HG03045 (cell line): ENCODE measurements around the gene OTOS.

ENCODE experiments used
- ATAC-seq: cut with Tn5 transposase; IDR thresholded peaks from one replicate; pipeline ENCODE4 v1.9.1; 2021; ENCODE audit warnings: mild to moderate bottlenecking, moderate library complexity; ENCODE audit not compliant: unreplicated experiment

The OTOS gene

DNA sequence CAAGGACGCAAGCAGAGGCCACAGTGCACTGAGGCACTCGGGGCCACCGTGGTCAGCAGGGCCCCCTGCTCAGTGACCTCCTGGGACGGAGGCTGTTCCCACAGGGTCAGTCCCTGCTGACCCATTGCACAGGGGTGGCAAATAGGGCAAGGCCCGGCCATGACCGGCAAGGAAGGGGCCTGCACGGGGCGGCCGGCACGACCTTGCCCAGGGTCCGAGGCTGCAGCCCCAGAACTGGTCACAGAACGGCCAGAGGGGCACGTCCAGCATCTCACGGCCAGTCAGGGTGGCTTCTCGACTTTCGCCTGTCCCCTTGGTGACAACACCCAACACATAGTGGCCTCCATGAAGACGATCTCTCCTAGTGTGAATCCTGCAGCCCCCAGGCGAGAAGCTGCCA is 27.6 kb upstream of the OTOS start:
- ATAC-seq: no peak

DNA sequence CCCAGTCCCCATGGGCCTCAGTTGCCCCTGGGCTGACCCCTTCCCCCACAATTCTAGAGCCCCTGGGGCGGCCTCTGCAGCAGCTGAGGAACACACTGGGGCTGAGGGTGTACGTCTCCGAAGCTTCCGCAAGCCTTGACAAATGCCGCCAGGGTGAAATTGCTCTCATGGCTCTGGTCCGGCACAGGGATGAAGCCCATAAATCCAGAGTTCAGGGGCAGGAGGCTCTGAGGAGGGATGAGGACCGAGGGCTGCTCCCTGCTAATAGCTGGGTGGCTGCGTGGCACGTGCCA is 27.1 kb upstream of the OTOS start:
- ATAC-seq: no peak

DNA sequence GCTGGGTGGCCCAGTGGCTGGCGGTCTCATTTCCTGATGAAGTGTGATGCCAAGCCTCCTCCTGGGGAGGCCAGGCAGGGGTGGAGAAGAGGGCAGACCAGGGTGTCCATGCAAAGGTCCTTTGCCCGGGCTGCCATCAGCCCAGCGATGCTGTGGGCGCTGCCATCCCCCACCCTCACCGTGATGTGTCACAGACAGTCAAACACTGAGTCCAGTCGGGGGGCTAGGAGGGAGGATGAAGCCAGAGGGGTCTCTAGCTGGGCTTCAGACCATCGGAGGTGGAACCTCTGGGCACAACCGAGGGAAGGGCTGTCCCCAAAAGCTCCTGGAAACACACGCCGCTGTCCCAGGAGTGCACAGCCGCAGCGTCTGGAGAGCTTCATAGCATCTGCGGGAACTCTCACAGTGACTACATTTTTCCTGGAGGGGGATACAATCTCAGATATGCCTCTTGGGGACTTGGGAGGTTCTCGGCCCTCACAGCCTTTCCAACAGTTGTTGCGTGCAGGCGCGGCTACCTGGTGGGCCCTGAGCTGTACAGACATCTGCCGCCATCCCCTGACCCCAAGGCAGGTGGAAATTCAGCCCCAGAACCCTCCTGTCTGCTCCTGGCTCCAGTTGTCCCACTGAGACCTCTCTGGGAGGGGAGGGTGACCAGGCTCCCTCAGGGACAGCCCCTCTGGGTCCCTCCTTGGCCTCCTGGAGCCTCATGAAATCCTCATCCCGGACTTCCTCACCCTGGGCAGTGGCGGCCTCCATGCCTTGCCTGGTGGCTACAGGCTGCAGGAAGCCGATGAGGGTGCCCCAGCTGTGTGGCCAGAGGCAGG is 26.5 kb upstream of the OTOS start:
- no peak for ATAC-seq

GRCh38 chr2:240166191-240166590 is 25.7 kb upstream of the OTOS start:
- no peak for ATAC-seq

- no peak for ATAC-seq
These were observed 25.2 kb upstream of the OTOS start for GRCh38 chr2:240165661-240166060.

- ATAC-seq: no peak
These were observed 24.6 kb upstream of the OTOS start for GRCh38 chr2:240165034-240165433.

DNA sequence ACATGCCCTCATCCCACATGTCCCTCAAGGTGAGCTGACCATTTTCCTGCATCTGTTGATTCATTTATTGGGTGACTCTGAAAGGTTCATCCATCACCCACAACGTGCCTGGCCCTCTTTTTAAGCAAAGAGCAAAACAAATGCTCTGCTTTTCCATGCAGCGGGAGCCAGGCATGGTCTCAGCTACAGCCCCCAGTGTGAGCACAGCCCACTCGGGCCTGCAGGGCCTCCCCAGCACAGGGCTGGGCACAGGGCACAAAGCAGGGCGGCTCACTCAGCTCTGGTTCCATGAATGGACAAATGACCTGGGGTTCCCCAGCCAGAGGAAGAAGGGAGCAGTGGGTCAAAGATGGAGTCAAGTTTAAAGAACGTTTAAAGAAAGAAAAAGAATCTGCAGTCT is 24.1 kb upstream of the OTOS start:
- ATAC-seq: no peak

GRCh38 chr2:240163844-240164574 is 23.6 kb upstream of the OTOS start:
- no peak for ATAC-seq

DNA sequence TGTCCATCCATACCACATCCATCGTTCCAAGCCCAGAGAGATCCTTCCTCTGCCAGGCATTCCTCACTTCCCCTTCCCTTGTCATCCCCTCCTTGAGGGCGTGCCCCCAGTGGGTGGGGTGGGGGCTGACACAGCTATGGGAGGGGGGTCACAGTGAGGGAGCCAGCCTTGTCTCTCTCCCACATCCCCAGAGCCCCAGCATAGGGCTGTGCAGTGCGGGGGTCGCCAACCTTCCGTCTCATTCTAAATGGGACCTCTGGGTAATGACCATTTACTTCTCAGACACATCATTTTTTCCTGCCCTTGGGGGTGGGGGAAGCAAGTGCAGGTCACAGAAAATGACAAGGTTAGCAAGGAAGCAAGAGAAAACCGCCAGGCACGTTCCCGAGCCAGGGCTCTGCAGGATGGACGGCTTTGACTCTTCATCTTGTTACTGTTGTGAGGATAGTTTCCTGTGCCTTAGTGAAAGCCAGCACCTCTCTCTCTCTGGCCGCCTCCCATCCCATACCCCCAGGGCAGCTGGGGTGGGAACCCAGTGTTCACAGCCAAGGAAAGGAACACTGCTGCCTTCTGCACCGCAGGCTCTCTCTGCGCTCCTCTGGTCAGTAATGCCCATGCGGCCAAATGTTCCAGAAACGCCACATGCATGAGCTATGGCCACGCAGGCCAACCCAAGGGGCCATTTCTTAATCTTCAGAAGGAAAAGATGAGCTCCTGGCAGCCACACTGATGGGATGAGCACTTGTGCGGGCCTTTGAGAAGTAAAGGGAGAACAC is 22.7 kb upstream of the OTOS start:
- no peak for ATAC-seq

GRCh38 chr2:240162531-240162930 is 22.1 kb upstream of the OTOS start:
- no peak for ATAC-seq

DNA sequence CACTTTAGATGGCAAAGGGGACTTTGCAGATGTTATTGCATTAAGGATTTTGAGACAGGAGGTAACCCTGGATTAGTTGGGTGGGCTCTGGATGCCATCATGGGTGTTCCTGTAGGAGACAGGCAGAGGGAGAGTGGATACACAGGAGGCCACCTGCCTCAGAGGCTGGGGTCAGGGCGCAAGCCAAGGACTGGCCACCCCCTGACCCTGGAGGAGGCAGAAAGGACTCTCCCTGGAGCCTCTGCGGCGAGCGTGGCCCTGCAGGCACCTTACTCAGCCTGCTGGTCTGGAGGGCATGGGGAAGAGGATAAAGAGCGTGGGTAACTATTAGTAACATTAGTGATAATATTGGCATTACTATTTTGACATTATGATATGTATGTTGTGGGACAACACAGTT is 21.6 kb upstream of the OTOS start:
- no peak for ATAC-seq

DNA sequence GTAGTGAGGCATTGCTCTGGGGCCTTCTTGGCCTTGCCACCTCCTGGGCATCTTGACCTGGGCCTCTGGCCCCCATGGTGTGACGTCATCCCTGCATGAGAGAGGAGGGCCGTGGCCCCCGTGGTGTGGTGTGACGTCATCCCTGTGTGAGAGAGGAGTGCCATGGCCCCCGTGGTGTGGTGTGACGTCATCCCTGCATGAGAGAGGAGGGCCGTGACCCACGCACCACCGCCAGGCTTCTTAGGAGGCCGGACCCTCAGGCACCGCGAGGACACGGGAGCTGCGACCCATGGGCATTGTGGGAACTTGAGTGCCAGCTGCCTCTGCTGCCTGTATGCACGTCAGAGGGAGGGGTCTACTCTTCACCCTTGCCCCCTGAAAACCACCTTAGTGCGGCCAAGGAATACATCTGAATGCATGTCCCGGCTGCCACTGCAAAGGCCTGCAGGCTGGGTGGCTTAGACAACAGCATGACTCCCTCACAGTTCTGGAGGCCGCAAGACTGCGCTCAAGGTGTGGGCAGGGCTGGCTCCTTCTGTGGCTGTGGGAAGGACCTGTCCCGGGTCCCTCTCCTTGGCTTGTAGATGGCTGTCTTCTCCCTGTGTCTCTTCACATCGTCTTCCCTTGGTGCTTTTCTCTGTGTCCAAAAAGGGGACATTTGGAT is 20.8 kb upstream of the OTOS start:
- no peak for ATAC-seq

- ATAC-seq: no peak
These were observed 20.0 kb upstream of the OTOS start for GRCh38 chr2:240160291-240161086.

DNA sequence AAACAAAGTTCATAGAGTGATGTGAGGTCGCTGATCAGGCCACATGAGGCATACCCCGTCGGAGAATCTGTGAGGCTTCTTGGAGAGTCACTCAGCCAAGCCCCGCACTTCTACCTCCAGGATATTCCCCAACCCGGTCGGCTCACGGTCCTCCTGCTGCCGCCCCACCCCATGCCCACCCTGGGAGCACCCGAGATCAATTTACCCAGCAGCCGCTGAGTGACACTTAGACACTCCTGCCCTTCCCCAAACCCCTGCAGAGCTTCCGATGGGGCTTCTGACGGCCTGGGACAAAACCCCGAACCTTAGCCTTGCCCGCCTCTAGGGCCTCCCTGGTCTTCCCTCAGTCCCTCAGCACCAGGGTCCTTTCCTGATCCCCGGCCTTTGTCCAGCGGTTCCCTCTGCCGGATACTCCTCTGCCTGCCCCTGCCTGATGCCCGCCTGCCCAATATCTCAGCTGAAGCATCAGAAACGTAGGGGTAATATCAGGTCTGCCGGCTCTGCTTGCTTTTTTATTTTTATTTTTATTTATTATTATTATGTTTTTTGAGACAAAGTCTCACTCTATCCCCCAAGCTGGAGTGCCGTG is 18.9 kb upstream of the OTOS start:
- no peak for ATAC-seq

- no peak for ATAC-seq
These were observed 16.7 kb upstream of the OTOS start for GRCh38 chr2:240157147-240157470.

DNA sequence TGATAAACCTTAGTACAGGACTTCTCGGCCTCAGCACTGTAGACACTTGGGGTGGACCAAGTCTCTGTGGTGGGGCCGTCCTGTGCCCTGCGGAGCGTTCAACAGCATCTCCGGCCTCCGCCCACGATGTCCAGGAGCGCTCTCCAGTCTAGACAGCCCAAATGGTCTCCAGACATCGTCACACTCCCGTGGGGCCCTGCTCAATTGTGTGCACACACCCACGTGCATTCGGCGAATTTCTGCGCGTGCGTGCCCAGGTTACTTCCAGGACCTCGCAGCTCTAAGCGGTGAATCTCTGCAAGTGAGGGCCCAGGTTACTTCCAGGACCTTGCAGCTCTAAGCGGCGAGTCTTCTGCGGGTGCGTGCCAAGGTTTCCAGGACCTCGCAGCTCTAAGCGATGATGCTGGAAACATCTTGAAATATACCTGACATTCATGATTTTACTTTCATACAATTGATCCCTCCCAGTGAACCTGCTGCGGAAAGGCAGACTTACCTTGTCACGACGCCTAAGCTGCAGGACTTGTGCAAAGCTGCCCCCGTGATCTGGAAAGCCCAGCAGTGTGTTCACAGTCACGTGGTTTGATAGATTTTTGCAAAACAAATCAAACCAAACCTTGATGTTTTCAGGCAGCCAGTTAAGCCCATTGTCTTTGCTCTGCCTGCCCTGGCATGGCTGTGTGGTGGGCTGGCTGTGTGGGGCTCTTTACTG is 16.1 kb upstream of the OTOS start:
- ATAC-seq: no peak

- ATAC-seq: no peak
These were observed 15.4 kb upstream of the OTOS start for GRCh38 chr2:240155745-240156390.

DNA sequence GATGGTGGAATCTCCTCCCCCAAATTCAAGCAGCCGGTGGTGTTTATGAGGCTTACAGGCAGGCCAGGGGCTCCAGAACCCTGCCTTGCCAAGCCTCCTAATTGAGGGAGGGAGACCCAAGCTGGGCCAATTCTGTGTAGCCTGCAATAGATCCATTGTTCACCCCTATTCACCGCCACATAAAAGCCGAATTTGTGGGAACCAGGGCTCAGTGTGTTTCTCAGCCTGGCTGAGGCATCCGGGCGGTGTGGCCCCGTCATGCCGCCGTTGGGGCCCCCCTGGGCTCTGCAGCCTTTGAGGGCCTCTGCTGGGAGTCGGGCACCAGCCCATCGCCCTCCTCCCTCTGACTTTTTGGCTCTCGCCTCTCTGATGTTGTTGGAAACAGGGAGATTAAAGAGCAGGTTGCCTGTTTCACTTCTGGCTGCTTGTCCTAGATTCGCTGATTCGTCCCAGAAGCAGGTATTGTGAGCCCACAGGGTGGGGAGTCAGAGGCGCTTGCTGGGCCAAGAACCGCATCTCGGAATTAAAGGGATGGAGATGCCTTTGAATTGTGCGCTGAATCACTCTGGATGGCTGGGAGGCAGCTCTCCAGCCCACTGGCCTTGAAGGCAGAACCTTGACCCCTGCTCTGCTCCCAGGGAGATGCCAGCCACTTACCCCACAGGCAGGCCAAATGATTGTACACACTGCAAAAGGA is 14.7 kb upstream of the OTOS start:
- ATAC-seq: no peak

DNA sequence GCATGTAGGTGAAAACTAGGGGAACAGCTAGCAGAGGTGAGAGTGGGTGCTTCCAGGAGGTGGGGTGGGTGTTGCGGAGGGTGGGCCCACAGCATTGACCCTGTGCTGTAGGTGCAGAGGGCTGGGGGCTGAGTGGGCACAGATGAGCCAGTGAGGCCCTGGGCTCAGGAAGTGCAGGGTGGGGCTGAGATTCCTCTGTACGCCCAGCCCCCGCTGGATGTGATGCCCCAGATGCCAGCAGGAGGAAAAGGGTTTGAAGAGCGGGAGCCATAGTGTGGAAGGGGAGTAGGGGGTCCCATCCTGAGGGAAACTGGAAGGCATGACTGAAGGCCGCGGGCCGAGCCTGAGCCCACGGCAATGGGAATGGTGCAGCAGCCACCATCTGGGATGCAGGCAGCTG is 14.1 kb upstream of the OTOS start:
- no peak for ATAC-seq
